NK-92 (cell line): ENCODE results near the gene CPSF7.
"Not testable (repeated sequence)": the region's sequence is repeated elsewhere in the genome, so short reads cannot be mapped to it uniquely, and the experiment has no call there.

Experiments
- DNase-seq: peaks from one replicate; lab custom pipeline; 2025; ENCODE audit not compliant: unreplicated experiment; lab: John Stamatoyannopoulos, UW

The CPSF7 gene

DNA sequence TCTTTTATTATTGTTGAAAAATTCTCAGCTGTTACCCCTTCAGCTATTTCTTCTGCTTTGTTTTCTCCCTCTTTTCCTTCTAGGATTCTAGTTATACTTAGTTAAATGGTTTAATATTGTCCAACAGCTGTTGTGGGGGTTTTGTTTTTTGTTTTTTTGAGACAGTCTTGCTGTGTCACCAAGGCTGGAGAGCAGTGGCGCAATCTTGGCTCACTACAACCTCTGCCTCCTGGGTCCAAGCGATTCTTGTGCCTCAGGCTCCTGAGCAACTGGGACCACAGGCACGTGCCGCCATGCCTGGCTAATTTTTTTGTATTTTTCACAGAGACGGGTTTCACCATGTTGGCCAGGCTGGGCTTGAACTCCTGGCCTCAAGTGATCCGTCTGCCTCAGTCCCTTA lies 12.8 kb upstream of the CPSF7 start:
- DNase-seq = no peak

DNA sequence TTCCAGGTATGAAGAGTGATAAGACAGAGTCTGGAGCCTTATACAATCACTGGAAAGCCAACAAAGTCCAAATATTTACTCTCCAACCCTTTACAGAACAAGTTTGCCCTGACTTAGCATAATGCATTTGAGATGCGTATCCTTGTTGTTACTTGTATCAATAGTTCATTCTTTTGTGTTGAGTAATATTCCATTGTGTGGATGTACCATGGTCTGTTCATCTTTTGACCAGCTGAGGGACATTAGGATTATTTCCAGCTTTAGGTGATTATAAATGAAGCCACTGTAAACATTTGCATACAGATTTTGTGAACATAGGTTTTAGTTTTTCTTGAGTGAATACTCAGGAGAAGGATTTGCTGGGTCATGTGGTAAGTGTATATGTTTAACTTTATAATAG lies 9.8 kb upstream of the CPSF7 start:
- DNase-seq = no peak

DNA sequence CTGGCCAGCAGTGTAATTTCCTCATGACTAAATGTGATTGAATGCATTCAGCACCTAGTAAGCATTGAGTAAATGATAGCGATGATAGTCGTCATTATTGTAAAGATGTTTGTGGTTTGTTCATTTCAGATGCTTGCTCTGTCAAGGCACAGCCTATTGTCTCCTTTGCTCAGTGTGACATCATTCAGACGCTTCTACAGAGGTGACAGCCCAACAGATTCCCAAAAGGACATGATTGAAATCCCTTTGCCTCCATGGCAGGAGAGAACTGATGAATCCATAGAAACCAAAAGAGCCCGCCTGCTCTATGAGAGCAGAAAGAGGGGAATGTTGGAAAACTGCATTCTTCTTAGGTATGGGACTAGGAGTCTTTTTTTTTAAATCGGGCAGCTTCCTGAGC lies 7.7 kb upstream of the CPSF7 start:
- DNase-seq = no peak

DNA sequence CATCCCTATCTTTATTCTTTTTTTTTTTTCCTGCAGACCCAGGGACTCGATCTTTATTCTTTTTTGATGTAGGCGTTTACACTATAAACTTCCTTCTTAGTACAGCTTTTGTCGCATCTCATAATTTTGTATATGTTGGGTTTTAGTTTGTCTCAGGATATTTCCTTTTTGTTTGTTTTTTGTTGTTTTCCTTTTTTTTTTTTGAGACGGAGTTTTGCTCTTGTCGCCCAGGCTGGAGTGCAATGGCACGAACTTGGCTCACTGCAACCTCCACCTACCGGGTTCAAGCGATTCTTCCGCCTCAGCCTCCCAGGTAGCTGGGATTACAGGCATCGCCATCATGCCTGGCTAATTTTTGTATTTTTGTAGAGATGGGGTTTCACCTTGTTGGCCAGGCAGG lies 1.1 kb upstream of the CPSF7 start:
- DNase-seq = not testable (repeated sequence)

- DNase-seq = no peak
These were observed 457 bp downstream of the CPSF7 start for GRCh38 chr11:61429346-61429690.

- no peak for DNase-seq
These were observed 4.2 kb downstream of the CPSF7 start for GRCh38 chr11:61425367-61426131.

DNA sequence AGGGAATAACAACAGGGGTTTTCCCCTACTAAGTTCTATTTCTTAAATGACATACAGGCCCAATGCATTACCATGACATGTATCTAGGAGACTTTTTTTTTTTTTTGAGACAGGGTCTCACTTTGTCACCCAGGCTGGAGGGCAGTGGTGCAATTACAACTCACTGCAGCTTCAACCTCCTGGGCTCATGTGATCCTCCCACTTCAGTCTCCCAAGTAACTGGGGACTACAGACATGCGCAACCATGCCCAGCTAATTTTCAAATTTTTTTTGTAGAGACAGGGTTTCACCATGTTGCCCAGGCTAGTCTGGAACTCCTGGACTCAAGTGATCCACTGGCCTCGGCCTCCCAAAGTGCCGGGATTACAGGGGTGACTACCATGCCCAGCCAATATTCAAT lies 7.5 kb downstream of the CPSF7 start:
- DNase-seq = no peak

DNA sequence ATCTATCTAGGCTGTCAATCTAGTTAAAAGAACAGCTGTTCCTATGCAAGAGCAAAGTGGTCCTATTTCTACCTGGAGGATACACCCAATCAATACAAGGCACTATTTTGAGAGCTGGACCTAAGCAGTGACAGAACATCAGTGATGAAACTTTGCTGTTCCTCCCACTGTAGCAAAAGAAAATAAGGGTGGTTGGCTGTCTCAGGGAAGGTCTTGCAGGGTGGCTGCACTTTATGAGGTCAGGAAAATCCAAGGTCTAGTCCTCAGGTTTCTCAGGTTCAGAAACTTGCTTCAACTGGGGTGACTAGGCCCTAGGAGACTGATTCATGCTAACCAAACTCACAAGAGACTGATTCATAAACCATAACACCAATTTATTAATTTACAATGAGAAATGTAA lies 11.6 kb downstream of the CPSF7 start:
- no peak for DNase-seq

DNA sequence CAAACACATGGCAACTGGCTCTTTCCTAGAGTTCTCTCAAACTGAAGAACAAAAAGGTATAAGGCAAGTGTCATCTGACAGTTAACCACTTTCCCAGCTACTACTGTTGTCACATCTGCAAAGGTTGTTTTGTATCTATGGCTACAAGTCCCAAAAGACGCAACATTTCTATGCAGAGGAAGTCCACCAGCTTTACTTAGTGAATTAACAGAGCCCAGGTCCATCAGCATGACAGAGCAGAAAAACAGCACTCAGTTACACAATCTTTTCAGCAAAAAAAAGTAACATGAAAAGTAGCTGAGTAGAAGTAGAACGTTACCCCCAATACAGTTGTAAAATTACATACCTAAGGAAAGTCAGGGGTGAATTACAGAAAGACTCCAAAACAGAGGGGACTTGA lies 12.1 kb downstream of the CPSF7 start:
- no peak for DNase-seq

DNA sequence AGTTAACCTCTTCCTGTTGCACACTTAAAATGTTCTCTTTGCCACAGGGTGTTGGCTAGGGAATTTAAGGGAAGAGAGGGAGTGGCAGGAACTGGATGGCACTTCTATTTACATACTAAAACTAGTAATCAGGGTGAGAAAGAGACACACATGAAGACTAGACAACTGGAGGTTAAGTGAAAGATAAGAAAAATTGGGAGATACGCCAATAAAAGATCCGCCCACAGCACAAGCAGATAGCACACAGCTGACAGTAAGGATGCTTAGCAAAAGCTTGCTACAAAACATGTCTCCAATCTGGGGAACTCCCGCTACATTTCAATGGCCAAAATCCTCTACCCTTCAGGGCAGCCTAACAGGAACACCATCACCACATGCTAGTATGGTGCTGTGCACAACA lies 12.8 kb downstream of the CPSF7 start:
- DNase-seq = no peak

- no peak for DNase-seq
These were observed 14.4 kb downstream of the CPSF7 start for GRCh38 chr11:61415381-61415780.

DNA sequence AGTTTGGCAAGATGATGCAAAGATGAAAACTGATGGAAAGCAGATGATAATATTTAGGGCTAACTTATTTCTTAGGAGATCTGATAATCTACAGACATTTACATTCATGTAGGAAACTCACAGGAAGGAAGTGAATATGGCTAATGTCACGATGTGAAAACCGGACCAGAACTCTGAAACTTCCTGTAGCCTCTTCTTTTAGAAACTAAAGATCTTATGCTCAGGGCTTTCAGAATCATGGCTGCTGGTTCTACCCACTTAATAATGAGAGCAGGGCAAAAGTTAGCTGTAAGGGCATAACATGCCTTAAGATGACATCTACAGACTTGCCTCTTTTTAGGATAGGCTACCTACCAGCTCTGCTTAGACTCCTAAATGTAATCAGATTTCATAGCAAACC lies 15.2 kb downstream of the CPSF7 start:
- DNase-seq = no peak

DNA sequence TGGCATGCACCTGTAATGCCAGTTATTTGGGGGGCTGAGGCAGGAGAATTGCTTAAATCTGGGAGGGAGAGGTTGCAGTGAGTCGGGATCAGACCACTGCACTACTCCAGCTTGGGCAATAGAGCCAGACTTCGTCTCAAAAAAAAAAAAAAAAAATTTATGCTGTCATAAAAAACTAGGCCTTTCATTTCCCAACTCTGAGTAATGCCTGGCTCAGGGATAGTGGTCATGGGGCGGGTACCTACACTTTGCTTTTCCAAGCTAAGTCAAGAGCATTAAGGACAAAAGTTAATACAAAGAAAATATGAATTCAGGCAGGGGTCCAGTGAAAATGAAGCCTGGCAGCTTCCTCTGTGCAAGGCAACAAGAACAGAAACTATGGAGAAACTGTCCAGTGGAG lies 16.3 kb downstream of the CPSF7 start:
- no peak for DNase-seq

DNA sequence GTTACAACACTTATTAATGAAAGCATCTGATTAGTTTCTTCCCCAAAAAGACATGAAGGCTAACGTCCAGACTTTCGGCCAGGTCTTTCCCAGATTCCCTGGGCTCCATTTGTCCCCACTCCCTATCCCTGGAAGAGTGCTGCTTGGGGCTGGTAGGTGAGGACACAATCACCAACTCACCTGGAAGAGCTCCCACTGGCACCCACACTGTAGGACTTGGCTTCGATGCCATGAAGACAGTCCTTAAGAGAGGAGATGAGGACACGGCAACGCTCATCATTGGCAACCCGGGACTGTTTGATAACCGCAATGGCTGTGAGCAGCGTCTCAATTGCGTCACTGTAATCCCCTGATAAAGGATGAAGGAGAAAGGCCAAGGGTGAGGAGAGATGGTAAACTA lies 18.2 kb downstream of the CPSF7 start:
- no peak for DNase-seq

DNA sequence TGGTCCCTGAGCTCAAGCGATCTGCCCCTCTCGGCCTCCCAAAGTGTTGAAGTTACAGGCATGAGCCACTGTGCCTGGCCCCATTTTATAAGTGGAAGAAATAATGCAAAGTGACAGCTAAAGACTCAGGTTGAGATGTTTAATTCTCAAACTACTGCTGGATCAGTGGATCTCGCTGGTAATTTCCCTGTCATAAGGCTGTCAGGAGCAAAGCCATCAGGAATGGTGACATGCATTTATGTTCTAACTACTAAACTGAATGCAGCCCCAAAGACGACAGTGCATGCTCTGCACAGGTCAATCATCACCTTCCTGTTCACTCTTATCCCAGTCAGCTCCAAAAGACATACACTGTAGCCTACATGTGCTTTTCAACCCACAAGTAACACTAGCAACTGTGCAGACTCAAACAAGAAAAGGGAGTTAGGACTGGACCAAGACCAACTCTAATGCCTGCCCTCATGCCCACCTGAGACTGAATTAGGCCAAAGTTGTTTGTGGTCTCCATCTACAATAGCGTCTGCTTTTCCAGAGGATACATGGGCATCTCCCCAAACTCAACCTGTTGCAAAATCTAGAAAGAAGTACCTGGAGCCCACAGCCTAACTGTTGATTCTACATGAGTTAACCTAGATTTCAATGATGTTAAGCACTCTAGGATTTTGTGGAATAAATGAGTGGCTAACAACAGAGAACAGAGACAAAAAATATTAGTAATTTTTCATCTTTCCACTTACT lies 22.6 kb downstream of the CPSF7 start:
- no peak for DNase-seq

DNA sequence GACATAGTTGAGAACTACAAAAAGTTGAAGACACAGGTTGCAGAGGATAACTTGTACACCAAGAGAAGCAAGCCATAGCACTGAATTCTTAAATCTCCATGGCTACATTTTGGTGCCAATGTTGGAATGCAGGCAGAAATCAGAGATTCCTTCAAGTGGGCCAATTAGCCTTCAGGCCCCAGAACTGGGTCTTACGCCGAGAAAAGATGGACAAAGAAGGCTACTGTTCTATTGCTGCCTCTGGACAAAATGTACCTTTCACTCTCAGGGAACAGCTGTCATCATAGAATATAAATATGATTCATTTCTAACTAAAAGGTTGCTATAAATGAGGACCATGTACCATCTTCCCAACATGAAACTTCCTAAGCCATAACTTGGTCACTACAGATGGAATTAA lies 23.7 kb downstream of the CPSF7 start:
- no peak for DNase-seq

DNA sequence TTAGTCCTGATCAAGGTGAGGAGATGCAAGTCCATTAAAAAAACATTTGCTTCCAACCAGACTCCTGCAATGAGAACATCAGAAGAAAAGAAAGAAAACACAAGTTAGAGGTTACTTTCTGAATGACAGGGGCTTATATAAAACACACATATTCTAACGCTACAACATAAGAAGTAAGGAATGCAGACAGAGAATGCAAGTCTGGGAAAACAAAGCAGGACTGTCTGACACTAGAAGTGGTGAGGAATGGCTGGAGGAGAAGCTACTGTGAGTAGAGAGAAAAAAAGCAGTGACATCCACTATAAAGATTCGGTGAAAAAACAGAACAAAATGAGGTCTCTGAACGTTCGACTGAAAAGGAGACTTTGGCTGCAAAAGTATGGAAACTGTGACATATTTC lies 25.1 kb downstream of the CPSF7 start:
- no peak for DNase-seq

GRCh38 chr11:61404103-61404502 lies 25.7 kb downstream of the CPSF7 start:
- DNase-seq = no peak

GRCh38 chr11:61403658-61404057 lies 26.1 kb downstream of the CPSF7 start:
- no peak for DNase-seq

GRCh38 chr11:61401573-61401972 lies 28.2 kb downstream of the CPSF7 start:
- DNase-seq = no peak

- no peak for DNase-seq
These were observed 28.6 kb downstream of the CPSF7 start for GRCh38 chr11:61401173-61401572.

GRCh38 chr11:61392981-61393595 lies 36.7 kb downstream of the CPSF7 start:
- no peak for DNase-seq
